Thyroid gland (tissue), 4 donors: ENCODE data around the gene PDIK1L. TPM values are rescaled to one million over a fixed set of nuclear protein-coding genes. Genes with fewer than 3 reads are reported as not detected.

Experiments
- DNase-seq, 2 donors: peaks; one replicate each; pipeline ENCODE4 v3.0.0-alpha.2; 2019
- H3K27ac ChIP-seq, 3 donors: fragments of 200-600 bp; sonication (generic); 1 replicate in 2 of 3; 2 replicates in 1 of 3; pipeline ENCODE4 v1.5.1; 2016 to 2019; ENCODE audit warnings: mild to moderate bottlenecking in 1 of 3, moderate library complexity in 1 of 3
- H3K27me3 ChIP-seq: fragments of 200-600 bp; sonication (generic); one replicate; pipeline ENCODE4 v1.5.1; 2019
- H3K36me3 ChIP-seq, 2 donors: fragments of 200-600 bp; sonication (generic); one replicate each; pipeline ENCODE4 v1.5.1; 2016 to 2019
- H3K4me1 ChIP-seq, 2 donors: fragments of 200-600 bp; sonication (generic); one replicate each; pipeline ENCODE4 v1.5.1; 2017 to 2019
- H3K4me3 ChIP-seq, 3 donors: fragments of 200-600 bp; sonication (generic); replicated peaks in 1 of 3; 1 replicate in 2 of 3; 2 replicates in 1 of 3; pipeline ENCODE4 v1.5.1; 2016; ENCODE audit warnings: mild to moderate bottlenecking in 1 of 3
- H3K9me3 ChIP-seq: fragments of 200-600 bp; sonication (generic); one replicate; pipeline ENCODE4 v1.5.1; 2017
- CTCF ChIP-seq, 6 experiments: fragments of 200-600 bp in 3 of 6; fragments of 450-650 bp in 3 of 6; sonication (generic) in 3 of 6; IDR thresholded peaks; one replicate each; pipeline ENCODE4 v1.5.1; 2016 to 2019; ENCODE audit warnings: antibody characterized with exemption in 6 of 6, mild to moderate bottlenecking in 2 of 6, inconsistent platforms in 1 of 6, moderate library complexity in 1 of 6
- POLR2A ChIP-seq, 2 donors: fragments of 450-650 bp; IDR thresholded peaks; one replicate each; pipeline ENCODE4 v1.6.1; 2017; ENCODE audit warnings: antibody characterized with exemption in 2 of 2, mild to moderate bottlenecking in 2 of 2, moderate library complexity in 1 of 2
- WGBS, 2 donors: methylation state at CpG; one replicate each; pipeline ENCODE4 v1.1.5; 2017; 5-methylcytosine and 5-hydroxymethylcytosine counted together
- intact Hi-C: fragments of 100-400 bp; cut with DNase I; formaldehyde crosslinking; loops from one replicate; pipeline ENCODE4 v1.15.1; 2023
- total RNA-seq, 4 donors: library from RNA; depleted of rRNA; stranded (reverse); fragments of >200 nt; gene quantifications; one replicate each; pipeline ENCODE4 v1.2.3, GENCODE V29; 2016

PDIK1L gene
- total RNA-seq, 4 donors from 2014 or later: 24.2 to 39.0 (median 25.5) TPM

GRCh38 chr1:26127235-26128163 is 15.9 kb downstream of the PDIK1L start:
- no peak for DNase-seq
- Histone ChIP-seq H3K27me3 (no peaks in the 10 kb centered on the region), H3K27ac (peak overlapping the region; percentile 69 to 76 (median 70)), H3K4me3 (no peak overlapping the region), H3K36me3 (no peaks in the 10 kb centered on the region), H3K9me3 (no peaks in the 10 kb centered on the region), H3K4me1 (peaks cover 43 to 74% of the 10 kb centered on the region in 2 donors)
- TF ChIP-seq CTCF (IDR thresholded peaks at IDR 0.05): no peak
- TF ChIP-seq POLR2A (IDR thresholded peaks at IDR 0.05): no peak
- 77 to 80% methylated on average over 13 of the region's 13 CpGs for WGBS, 2 donors
- intact Hi-C loops: no loop called here

GRCh38 chr1:26129778-26130177 is 18.2 kb downstream of the PDIK1L start:
- H3K36me3 ChIP-seq: no peaks in the 10 kb centered on the region
- H3K4me1 ChIP-seq: peaks cover 29 to 53% of the 10 kb centered on the region in 2 donors
- TF ChIP-seq POLR2A (IDR thresholded peaks at IDR 0.05) (no peak), CTCF (IDR thresholded peaks at IDR 0.05) (no peak)
- H3K27ac ChIP-seq: peak overlapping the region in 2 of 3 donors; percentile 67 to 69
- no peak overlapping the region for H3K4me3 ChIP-seq
- 88 to 96% methylated on average over 4 of the region's 4 CpGs for WGBS, 2 donors
- no peaks in the 10 kb centered on the region for H3K27me3 ChIP-seq
- H3K9me3 ChIP-seq: no peaks in the 10 kb centered on the region
- intact Hi-C loops: no loop called here
- DNase-seq: no peak

- H3K4me3 ChIP-seq: no peak overlapping the region
- H3K4me1 ChIP-seq: peaks cover 26 to 48% of the 10 kb centered on the region in 2 donors
- DNase-seq: peak in 1 of 2 donors; percentile 21
- 29 to 38% methylated on average over 1 of the region's 1 CpG for WGBS, 2 donors
- H3K27ac ChIP-seq: no peak overlapping the region
- no peaks in the 10 kb centered on the region for H3K36me3 ChIP-seq
- H3K9me3 ChIP-seq: no peaks in the 10 kb centered on the region
- intact Hi-C loops: no loop called here
- no peaks in the 10 kb centered on the region for H3K27me3 ChIP-seq
- TF ChIP-seq POLR2A (IDR thresholded peaks at IDR 0.05) (no peak), CTCF (IDR thresholded peaks at IDR 0.05) (no peak)
Observed at GRCh38 chr1:26130695-26131094, 19.1 kb downstream of the PDIK1L start.

- TF ChIP-seq CTCF (IDR thresholded peaks at IDR 0.05): no peak
- no peak for TF ChIP-seq POLR2A (IDR thresholded peaks at IDR 0.05)
- no peaks in the 10 kb centered on the region for H3K27me3 ChIP-seq
- no peak for DNase-seq
- peaks cover 15 to 32% of the 10 kb centered on the region in 2 donors for H3K4me1 ChIP-seq
- no peaks in the 10 kb centered on the region for H3K9me3 ChIP-seq
- H3K36me3 ChIP-seq: no peaks in the 10 kb centered on the region
- intact Hi-C loops: no loop called here
- WGBS, 2 donors: 90 to 94% methylated on average over 5 of the region's 5 CpGs
- H3K27ac ChIP-seq: no peak overlapping the region
- H3K4me3 ChIP-seq: no peak overlapping the region
Observed at GRCh38 chr1:26132128-26132833, 20.7 kb downstream of the PDIK1L start.

GRCh38 chr1:26132834-26133167 is 21.2 kb downstream of the PDIK1L start:
- TF ChIP-seq POLR2A (IDR thresholded peaks at IDR 0.05): no peak
- no peak for TF ChIP-seq CTCF (IDR thresholded peaks at IDR 0.05)
- no peaks in the 10 kb centered on the region for H3K9me3 ChIP-seq
- no peak overlapping the region for H3K4me3 ChIP-seq
- DNase-seq: no peak
- peaks cover 14 to 28% of the 10 kb centered on the region in 2 donors for H3K4me1 ChIP-seq
- no peaks in the 10 kb centered on the region for H3K27me3 ChIP-seq
- no peaks in the 10 kb centered on the region for H3K36me3 ChIP-seq
- intact Hi-C loops: no loop called here
- 95 to 100% methylated on average over 2 of the region's 2 CpGs for WGBS, 2 donors
- no peak overlapping the region for H3K27ac ChIP-seq
